WTC11 (cell line): Measurements from ENCODE around the gene RPL38. TPM values are rescaled to one million over a fixed set of nuclear protein-coding genes. Genes with fewer than 3 reads are reported as not detected.

Source experiments
- ATAC-seq: fragments of 200-7000 bp; cut with Tn5 transposase; 2 replicates; pipeline ENCODE4 v1.10.0; 2021; ENCODE audit warnings: mild to moderate bottlenecking, moderate library complexity
- CTCF ChIA-PET: fragments of 300-600 bp; sonication (Branson Sonifier 250); formaldehyde crosslinking; loops from one replicate; lab custom pipeline; 2021; ENCODE audit warnings: antibody characterized with exemption; lab: Charles Lee
- POLR2A ChIA-PET: fragments of 350-600 bp; sonication (Branson Sonifier 250); formaldehyde crosslinking; loops from one replicate; lab custom pipeline; 2021; ENCODE audit warnings: antibody characterized with exemption; lab: Charles Lee
- DNase-seq: peaks from one replicate; pipeline ENCODE4 v3.0.0; 2021; ENCODE audit warnings: low spot score
- H3K27ac Mint-ChIP-seq: 2 replicates; pipeline ENCODE4 v1.8.0; 2021; ENCODE audit warnings: mixed read lengths
- H3K27me3 Mint-ChIP-seq: 2 replicates; pipeline ENCODE4 v1.8.0; 2021; ENCODE audit warnings: low read depth, mild to moderate bottlenecking, moderate library complexity, mixed read lengths
- H3K36me3 Mint-ChIP-seq: 2 replicates; pipeline ENCODE4 v1.8.0; 2021; ENCODE audit warnings: mixed read lengths
- H3K4me1 Mint-ChIP-seq: 2 replicates; pipeline ENCODE4 v1.8.0; 2022; ENCODE audit warnings: mixed read lengths
- H3K4me3 Mint-ChIP-seq: 2 replicates; pipeline ENCODE4 v1.8.0; 2021; ENCODE audit warnings: mild to moderate bottlenecking, moderate library complexity, mixed read lengths
- H3K9me3 Mint-ChIP-seq: 2 replicates; pipeline ENCODE4 v1.8.0; 2021; ENCODE audit warnings: mixed read lengths
- ARID4B ChIP-seq: sonication (generic); formaldehyde crosslinking; IDR thresholded peaks from 2 replicates; pipeline ENCODE4 v1.8.0; 2023; ENCODE audit warnings: missing genetic modification reagents, mild to moderate bottlenecking, borderline replicate concordance
- CTCF ChIP-seq: fragments of 200-600 bp; IDR thresholded peaks from 2 replicates; pipeline ENCODE4 v1.8.0; 2022; ENCODE audit warnings: antibody characterized with exemption
- EMX1 ChIP-seq: fragments of 250-450 bp; sonication (Bioruptor Pico); IDR thresholded peaks from 2 replicates; pipeline ENCODE4 v1.8.0; 2021; ENCODE audit warnings: mild to moderate bottlenecking
- GRHL2 ChIP-seq: fragments of 250-450 bp; sonication (Bioruptor Pico); IDR thresholded peaks from 2 replicates; pipeline ENCODE4 v1.8.0; 2022; ENCODE audit warnings: mild to moderate bottlenecking, moderate library complexity; ENCODE audit not compliant: insufficient replicate concordance, severe bottlenecking
- GTF2I ChIP-seq: fragments of 250-450 bp; sonication (Bioruptor Pico); conservative IDR thresholded peaks from 2 replicates; pipeline ENCODE4 v1.4.0; 2021; ENCODE audit warnings: mild to moderate bottlenecking
- IRF1 ChIP-seq: sonication (generic); formaldehyde crosslinking; IDR thresholded peaks from 2 replicates; pipeline ENCODE4 v1.8.0; 2023; ENCODE audit warnings: missing genetic modification reagents
- JUN ChIP-seq: sonication (generic); formaldehyde crosslinking; IDR thresholded peaks from 2 replicates; pipeline ENCODE4 v1.8.0; 2023; ENCODE audit warnings: mild to moderate bottlenecking, missing genetic modification reagents
- KAT7 ChIP-seq: sonication (generic); formaldehyde crosslinking; IDR thresholded peaks from 2 replicates; pipeline ENCODE4 v1.8.1; 2023; ENCODE audit warnings: missing genetic modification reagents, mild to moderate bottlenecking, borderline replicate concordance
- MXD4 ChIP-seq: fragments of 250-450 bp; sonication (Bioruptor Pico); IDR thresholded peaks from 2 replicates; pipeline ENCODE4 v1.8.0; 2021; ENCODE audit warnings: mild to moderate bottlenecking, moderate library complexity, borderline replicate concordance
- NR1H2 ChIP-seq: sonication (generic); formaldehyde crosslinking; IDR thresholded peaks from 2 replicates; pipeline ENCODE4 v1.9.0; 2021; ENCODE audit warnings: mild to moderate bottlenecking, moderate library complexity, missing genetic modification reagents
- NR2C2 ChIP-seq: sonication (generic); formaldehyde crosslinking; IDR thresholded peaks from 2 replicates; pipeline ENCODE4 v1.8.0; 2022; ENCODE audit warnings: mild to moderate bottlenecking, missing genetic modification reagents
- OVOL2 ChIP-seq: fragments of 250-450 bp; sonication (Bioruptor Pico); IDR thresholded peaks from 2 replicates; pipeline ENCODE4 v1.9.0; 2021; ENCODE audit warnings: mild to moderate bottlenecking, borderline replicate concordance
- RELA ChIP-seq: sonication (generic); formaldehyde crosslinking; IDR thresholded peaks from 2 replicates; pipeline ENCODE4 v1.8.1; 2022; ENCODE audit warnings: missing genetic modification reagents, mild to moderate bottlenecking, borderline replicate concordance
- RORB ChIP-seq: fragments of 250-450 bp; sonication (Bioruptor Pico); IDR thresholded peaks from 2 replicates; pipeline ENCODE4 v1.9.0; 2021; ENCODE audit warnings: mild to moderate bottlenecking
- SMAD3 ChIP-seq: sonication (generic); formaldehyde crosslinking; IDR thresholded peaks from 2 replicates; pipeline ENCODE4 v1.8.0; 2022; ENCODE audit warnings: missing genetic modification reagents, mild to moderate bottlenecking, borderline replicate concordance
- TEAD1 ChIP-seq: sonication (generic); formaldehyde crosslinking; IDR thresholded peaks from 2 replicates; pipeline ENCODE4 v1.8.0; 2022; ENCODE audit warnings: mild to moderate bottlenecking, missing genetic modification reagents
- ZMAT4 ChIP-seq: fragments of 250-450 bp; sonication (Bioruptor Pico); IDR thresholded peaks from 2 replicates; pipeline ENCODE4 v1.9.0; 2021; ENCODE audit warnings: mild to moderate bottlenecking
- ZNF219 ChIP-seq: sonication (generic); formaldehyde crosslinking; IDR thresholded peaks from 2 replicates; pipeline ENCODE4 v1.8.0; 2023; ENCODE audit warnings: missing genetic modification reagents, mild to moderate bottlenecking, borderline replicate concordance
- ZNF416 ChIP-seq: fragments of 250-450 bp; sonication (Bioruptor Pico); IDR thresholded peaks from 2 replicates; pipeline ENCODE4 v1.9.0; 2021; ENCODE audit warnings: mild to moderate bottlenecking, inconsistent platforms
- ZNF532 ChIP-seq: fragments of 250-450 bp; sonication (Bioruptor Pico); IDR thresholded peaks from 2 replicates; pipeline ENCODE4 v1.9.0; 2021; ENCODE audit warnings: mild to moderate bottlenecking, borderline replicate concordance
- total RNA-seq: library from RNA; stranded (reverse); gene quantifications from 3 replicates; pipeline ENCODE4 v1.2.3, GENCODE V29; 2021

RPL38 gene
- total RNA-seq, 1 experiment from 2014 or later = 1,170 TPM

GRCh38 chr17:74182041-74182723 lies 21.3 kb upstream of the RPL38 start:
- H3K27ac Mint-ChIP-seq = no peak overlapping the region

More at GRCh38 chr17:74182041-74182723, 21.3 kb upstream of the RPL38 start:
- peaks cover 12% of the 10 kb centered on the region for H3K4me1 Mint-ChIP-seq
- H3K4me3 Mint-ChIP-seq = no peak overlapping the region
- no peaks in the 10 kb centered on the region for H3K36me3 Mint-ChIP-seq
- no peak for DNase-seq
- no peak for TF ChIP-seq GRHL2
- TF ChIP-seq ZNF219 (CRISPR knock-in tag) = no peak
- TF ChIP-seq JUN (CRISPR knock-in tag) = no peak
- TF ChIP-seq MXD4 (CRISPR knock-in tag) = no peak
- no peak for TF ChIP-seq KAT7
- TF ChIP-seq ZNF416 (CRISPR knock-in tag) = no peak
- TF ChIP-seq IRF1 (CRISPR knock-in tag) = no peak
- no peak for TF ChIP-seq GTF2I (CRISPR knock-in tag)
- TF ChIP-seq NR1H2 = no peak
- TF ChIP-seq TEAD1 (CRISPR knock-in tag) = no peak
- no peak for TF ChIP-seq RELA (CRISPR knock-in tag)
- TF ChIP-seq CTCF = no peak
- TF ChIP-seq ZMAT4 (CRISPR knock-in tag) = no peak
- TF ChIP-seq SMAD3 (CRISPR knock-in tag) = no peak
- no peak for TF ChIP-seq ARID4B (CRISPR knock-in tag)
- TF ChIP-seq RORB (CRISPR knock-in tag) = no peak
- TF ChIP-seq NR2C2 (CRISPR knock-in tag) = no peak
- no peak for TF ChIP-seq ZNF532 (CRISPR knock-in tag)
- no peak for TF ChIP-seq OVOL2 (CRISPR knock-in tag)
- TF ChIP-seq EMX1 (CRISPR knock-in tag) = no peak
- CTCF ChIA-PET = interaction anchor here (0.6 to 6.6 kb wide), 7 partner anchors 17 to 875 kb away, joined by 3 to 48 read pairs (median 5); no protein-coding TSS in a partner anchor
- H3K27me3 Mint-ChIP-seq = peaks cover 8% of the 10 kb centered on the region
- no peaks in the 10 kb centered on the region for H3K9me3 Mint-ChIP-seq
- POLR2A ChIA-PET = no interaction called here
- ATAC-seq = no peak
